NCI-H748 treated with DMSO at 0.1 percent for 48 hours (cell line): Measurements from ENCODE around the gene MAPK8IP3.
"Not testable (repeated sequence)": the region's sequence is repeated elsewhere in the genome, so short reads cannot be mapped to it uniquely, and the experiment has no call there.

Experiments used
- DNase-seq: peaks from one replicate; lab custom pipeline; 2025; lab: John Stamatoyannopoulos, UW

Gene MAPK8IP3

GRCh38 chr16:1787322-1788094 lies 81.5 kb downstream of the MAPK8IP3 start:
- no peak for DNase-seq

GRCh38 chr16:1788095-1788707 lies 82.2 kb downstream of the MAPK8IP3 start:
- no peak for DNase-seq

GRCh38 chr16:1788708-1789100 lies 82.7 kb downstream of the MAPK8IP3 start:
- no peak for DNase-seq

DNA sequence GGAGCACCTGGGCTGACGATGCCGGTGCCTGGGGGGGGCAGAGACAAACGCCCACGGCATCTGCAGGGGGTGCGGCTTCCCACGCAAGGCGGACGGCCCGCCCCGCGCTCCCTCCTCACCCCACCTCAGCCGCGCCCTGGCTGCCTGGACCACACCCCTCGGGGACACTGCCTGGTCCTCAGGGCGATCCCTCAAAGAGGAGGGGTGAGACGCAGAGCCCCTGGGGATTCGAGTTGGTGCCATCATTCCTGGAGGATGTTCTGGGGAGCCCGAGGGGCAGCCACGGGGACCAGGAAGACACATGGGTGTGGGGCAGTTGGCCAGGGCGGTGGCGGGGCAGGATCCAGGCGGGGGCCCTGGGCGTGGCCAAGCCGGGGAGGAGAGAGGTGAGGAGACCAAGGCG lies 83.6 kb downstream of the MAPK8IP3 start:
- no peak for DNase-seq

DNA sequence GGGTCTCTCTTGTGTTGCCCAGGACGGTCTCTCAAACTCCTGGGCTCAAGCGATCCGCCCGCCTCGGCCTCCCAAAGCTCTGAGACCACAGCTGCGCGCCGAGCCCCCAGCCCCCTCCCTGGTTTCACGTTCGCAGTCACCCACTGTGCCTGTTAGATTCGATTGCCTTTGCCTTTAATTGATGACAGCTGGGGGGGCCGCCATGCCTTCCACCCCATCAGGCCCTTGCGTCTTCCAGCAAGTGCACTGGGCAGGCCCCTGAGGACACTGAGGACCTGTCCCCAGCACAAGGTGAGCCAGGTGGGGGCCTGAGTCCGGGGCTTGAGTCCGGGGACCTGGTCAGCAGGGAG lies 84.2 kb downstream of the MAPK8IP3 start:
- no peak for DNase-seq

DNA sequence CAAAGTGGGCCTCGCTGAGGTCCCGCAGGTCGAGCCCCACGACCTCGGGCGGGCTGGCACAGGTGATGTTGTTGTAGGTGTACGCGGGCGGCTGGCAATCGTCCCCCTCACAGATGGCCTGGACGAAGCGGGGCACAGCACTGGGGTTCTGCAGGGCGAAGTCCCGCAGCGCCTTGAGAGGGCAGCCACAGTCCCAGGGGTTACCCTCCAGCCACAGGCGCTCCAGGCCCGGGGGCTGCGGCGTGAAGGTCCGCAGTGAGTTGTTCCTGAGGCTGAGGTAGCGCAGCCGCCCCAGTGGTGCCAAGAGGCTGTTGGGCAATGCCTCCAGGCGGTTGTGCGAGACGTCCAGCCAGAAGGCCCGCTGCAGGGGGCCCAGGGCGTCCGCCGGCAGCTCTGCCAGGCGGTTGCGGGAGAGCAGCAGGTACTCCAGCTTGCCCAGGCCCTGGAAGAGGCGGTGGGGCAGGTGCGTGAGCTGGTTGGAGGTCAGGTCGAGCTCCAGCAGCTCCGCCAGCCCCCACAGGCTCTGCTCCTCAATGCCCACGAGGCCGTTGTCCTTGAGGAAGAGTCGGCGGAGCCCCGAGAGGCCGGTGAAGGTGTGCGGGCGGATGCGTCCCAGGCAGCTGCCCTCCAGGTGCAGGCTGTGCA lies 84.7 kb downstream of the MAPK8IP3 start:
- DNase-seq = no peak

DNA sequence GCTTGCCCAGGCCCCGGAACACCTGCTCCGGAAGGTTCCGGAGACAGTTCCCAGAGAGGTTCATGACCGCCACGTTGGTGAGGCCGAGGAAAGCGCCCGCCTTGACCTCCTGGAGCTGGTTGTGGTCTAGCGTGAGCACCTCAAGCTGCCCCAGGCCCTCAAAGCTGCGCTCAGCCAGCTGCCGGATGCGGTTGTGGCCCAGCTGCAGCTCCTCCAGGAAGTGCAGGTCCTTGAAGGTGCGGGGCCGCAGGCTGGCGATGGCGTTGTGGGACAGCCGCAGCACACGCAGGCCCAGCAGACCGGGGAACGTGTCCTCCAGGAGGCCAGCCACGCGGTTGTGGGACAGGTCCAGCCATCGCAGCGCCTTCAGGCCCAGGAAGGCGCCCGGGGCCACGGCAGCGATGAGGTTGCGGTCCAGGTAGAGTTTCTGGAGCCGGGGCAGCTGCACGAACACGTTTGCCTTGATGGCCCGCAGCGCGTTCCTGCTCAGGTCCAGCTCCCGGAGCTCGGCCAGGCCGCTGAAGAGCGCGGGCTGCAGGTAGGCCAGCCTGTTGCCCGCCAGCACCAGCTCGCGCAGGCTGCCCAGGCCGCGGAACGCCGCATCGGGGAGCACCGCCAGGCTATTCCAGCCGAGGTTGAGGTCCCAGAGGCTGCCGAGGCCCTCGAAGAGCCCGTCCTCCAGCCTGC lies 85.4 kb downstream of the MAPK8IP3 start:
- DNase-seq = no peak

DNA sequence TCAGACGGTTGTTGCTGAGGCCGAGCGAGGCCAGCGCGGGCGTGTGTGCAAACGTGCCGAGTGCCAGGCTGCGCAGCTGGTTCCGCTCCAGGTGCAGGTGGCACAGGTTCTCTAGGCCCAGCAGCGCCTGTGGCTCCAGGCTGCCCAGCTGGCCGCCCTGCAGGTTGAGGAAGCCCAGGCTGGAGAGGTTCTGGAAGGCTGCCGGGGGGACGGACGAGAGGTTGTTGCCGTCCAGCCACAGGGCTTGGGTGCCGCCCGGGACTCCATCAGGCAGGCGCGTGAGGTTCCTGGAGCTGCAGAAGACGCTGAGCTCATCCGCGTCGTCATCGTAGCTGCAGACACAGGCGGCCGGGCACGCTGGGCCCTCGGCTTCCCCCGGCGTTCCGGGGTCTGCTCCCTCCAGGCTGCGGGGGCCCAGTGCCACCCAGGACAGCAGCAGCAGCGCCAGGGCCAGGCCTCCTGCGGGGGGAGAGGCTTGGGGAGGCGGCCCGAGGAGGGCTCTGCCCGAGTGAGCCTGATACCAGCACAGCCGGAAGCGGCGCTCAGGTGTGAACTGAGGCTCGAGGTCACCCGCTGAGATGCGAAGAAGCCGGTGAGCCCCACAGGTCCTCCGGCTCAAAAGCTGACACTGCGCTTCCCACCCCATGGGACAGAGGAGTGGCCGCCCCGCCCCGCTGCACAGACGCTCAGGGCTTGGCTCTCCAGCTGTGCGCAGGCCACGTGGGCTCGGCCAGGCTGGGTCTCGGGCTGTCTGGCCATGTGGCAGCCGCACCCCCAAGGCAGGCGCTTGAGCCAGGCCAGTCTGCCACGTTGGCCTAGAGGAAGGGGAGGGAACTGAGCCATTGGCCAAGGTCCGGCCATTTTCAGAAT lies 86.2 kb downstream of the MAPK8IP3 start:
- no peak for DNase-seq

DNA sequence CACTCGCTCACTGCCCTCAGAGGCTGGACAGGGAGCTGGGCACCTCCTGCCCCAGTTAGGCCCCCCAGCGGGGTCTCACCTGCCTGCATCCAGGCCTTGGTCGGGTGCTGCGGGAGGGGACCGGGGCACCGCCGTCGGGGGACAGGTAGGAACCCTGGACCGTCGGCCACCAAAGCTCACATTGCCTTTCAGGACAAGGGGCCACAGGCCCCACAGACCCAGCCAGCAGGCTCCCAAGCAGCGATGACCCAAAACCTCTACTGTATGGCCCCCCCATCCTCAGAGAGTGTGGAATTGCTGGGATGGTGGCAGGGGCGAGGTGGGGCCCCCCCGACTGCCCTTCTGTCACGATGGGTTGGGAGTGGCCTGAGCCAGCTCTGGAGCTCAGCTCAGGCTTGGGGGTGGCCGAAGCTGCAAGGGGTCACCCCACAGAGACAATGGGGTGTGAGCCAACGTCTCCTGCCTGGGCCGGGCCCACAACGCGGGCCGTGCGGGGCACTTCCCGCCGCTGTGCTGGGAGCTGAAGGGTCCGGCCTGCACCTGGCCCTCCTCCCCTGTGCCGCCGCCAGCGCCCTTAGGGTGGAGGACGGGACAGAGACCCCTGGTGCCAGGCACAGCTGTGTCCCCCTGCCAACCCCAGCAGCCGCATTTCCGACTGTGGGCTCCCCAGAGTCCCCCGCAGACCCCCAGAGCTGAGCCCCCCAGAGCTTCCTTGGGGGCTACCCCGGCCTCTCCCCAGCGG lies 87.0 kb downstream of the MAPK8IP3 start:
- DNase-seq = no peak

- no peak for DNase-seq
Measured at GRCh38 chr16:1793578-1794220, 87.7 kb downstream of the MAPK8IP3 start, which contains the start of gene IGFALS. IGFALS (minus strand) TSS chr16:1793705; CDS start chr16:1793652, 53 bp downstream.

DNA sequence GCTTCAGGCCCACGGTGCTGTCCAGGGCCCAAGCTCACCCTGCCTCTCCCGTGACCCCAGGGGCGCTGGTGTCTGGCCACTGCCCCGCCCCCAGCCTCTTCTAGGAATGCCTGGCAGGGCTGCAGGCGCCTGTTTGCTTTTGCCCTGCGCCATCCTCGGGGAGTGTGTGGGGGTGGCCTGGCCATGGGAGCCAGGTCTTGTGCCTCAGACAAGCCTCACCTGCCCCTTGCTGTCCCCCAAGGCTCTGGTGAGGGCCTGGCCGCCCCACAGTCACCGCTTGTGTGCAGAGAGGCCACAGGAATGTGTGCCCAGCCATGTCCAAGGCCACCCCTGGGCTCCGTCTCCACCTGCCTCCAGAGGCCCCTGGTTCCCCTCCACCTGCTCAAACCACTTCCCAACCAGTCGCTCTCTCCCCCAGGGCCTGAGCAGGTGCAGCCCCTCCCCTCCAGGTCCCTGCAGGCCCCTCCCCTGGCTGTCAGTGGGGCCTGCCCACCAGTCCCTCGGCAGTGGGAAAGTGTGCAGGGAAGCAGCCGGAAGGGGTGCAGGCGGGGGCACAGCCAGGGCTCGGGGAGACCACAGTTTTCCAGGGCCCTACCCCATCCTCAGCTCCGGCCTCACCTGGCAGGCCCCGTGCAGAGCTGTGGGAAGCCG lies 88.4 kb downstream of the MAPK8IP3 start:
- DNase-seq = no peak

DNA sequence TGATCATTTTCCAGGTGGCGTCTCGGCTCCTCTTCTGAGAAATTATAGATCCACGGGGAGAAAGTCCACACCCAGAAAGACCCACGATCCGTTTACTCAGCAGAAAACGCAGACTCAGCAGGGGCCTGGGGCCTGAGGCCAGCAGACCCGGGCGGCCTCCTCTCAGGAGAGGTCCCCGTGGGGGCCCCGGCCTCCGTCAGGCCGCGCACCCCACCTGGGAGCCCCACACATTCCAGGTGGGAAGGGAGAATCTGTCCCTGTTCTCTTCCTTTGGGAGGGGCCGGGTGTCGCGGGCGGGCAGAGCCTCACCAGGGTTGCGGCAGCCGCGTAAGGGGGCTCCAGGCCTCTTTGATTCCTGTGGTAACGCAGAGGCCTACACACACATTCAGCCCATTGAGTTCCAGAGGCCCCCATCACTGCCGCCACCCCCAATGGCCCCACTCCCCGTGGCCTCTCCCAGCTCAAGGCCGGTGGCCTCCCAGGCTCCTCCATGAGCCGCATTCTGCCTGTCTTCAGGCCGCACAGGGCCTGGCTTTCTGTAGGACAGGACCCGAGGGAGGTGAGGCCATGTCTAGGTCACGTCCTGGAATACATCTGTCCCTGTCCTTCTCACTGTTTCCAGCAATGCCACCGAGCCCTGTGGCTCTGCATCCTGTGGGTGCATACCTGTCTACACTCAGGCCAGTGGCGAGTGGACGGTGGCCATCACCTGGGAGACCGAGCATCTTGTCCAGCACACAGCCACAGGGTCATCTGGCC lies 89.1 kb downstream of the MAPK8IP3 start:
- no peak for DNase-seq

GRCh38 chr16:1799263-1799662 lies 93.3 kb downstream of the MAPK8IP3 start:
- not testable (repeated sequence) for DNase-seq

- DNase-seq = no peak
Measured at GRCh38 chr16:1800701-1801100, 94.7 kb downstream of the MAPK8IP3 start.

DNA sequence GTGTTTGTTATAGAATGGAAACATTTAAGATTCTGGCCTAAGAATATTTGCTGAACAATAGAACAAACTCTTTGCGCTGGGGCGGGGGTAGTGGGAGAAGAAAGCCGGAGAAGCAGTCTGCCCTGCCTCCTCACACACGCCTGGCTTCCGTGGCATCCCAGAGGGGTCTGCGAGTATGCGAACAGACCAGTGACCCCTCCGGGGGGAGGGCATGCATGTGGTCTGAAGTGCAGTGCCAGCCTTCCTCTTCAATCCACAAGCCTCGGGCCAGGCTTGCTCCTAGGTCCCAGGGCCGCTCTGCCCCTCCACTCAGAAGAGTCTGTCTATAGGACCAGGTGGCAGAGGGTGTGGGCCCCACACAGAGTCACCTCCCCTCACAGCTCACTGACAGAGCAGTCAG lies 101.6 kb downstream of the MAPK8IP3 start:
- no peak for DNase-seq

DNA sequence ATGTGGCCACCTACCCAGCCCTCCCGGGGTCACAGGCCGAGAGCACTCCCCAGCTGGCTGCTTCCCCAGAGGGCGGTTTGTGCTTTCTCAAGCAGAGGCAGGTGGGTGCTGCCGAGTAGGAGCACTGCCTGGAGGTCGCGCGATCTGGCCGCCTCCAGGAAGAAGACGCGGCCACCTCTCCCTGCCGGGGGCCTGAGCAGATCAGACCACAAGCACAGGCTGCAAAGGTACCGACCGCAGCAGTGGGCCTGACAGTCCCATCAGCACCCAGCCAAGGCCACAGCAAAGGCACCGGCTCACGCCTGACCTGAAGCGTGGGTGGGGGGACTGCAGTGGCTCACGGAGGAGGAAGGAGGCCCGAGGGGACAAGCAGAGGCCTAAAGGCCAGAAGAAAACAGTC lies 102.7 kb downstream of the MAPK8IP3 start:
- no peak for DNase-seq

- no peak for DNase-seq
Measured at GRCh38 chr16:1809281-1809801, 103.3 kb downstream of the MAPK8IP3 start.

DNA sequence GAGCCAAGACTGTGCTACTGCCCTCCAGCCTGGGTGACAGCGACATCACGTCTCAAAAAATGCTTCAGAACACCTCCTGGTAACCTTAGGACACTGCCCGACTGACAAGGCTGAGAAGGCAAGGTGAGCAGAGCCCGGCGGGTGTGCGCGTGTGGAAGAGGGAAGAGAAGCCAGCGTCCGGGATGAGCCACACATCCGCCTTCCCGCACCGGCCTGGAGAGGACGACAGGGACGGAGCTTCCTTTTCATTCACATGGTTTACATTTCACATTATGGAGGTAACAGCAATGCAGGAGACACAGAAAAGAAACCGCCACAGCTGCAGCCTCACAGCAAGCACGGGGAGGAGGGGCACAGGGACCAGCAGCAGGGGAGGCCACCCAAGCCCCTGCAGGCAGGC lies 104.1 kb downstream of the MAPK8IP3 start:
- no peak for DNase-seq

DNA sequence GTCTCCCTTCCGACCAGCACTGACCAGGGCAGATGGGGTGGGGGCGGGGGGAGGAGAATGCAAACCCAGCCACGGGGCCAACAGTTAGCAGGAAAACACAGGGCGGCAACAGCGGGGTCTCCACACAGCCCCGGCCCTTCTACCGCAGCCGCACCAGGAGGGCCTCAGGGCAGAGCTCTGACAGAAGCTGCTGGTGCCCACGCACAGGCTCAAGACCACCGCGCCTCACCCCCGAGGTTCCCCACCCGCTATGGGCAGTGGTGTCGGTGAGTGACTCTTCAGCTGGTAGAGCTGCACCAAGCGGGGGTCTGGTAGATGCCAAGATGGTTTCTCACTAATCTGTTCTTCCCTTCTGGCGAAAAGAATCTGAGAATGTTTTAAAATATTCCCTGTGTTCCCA lies 104.5 kb downstream of the MAPK8IP3 start:
- DNase-seq = no peak
